Adrenal gland (tissue), 12 donors: ENCODE results near the gene KRTAP10-8. TPM values are rescaled to one million over a fixed set of nuclear protein-coding genes. Genes with fewer than 3 reads are reported as not detected.
"Not testable (repeated sequence)": the region's sequence is repeated elsewhere in the genome, so short reads cannot be mapped to it uniquely, and the experiment has no call there.

Experiments
- DNase-seq, 7 donors: peaks; one replicate each; pipeline ENCODE4 v3.0.0-alpha.2; 2019 to 2020
- H3K27ac ChIP-seq, 5 donors: fragments of 200-600 bp; sonication (generic) in 4 of 5; 1 replicate in 3 of 5; 2 replicates in 2 of 5; pipeline versions ENCODE4 v1.5.1 to v1.8.0; 2016 to 2020; ENCODE audit warnings: mild to moderate bottlenecking in 1 of 5
- H3K27me3 ChIP-seq: fragments of 200-600 bp; 2 replicates; pipeline ENCODE4 v1.8.0; 2021
- H3K36me3 ChIP-seq, 2 donors: fragments of 200-600 bp; replicated peaks in 1 of 2; 1 replicate in 1 of 2; 2 replicates in 1 of 2; pipeline versions ENCODE4 v1.5.1 to v1.8.0; 2018 to 2022
- H3K4me1 ChIP-seq, 2 donors: fragments of 200-600 bp; replicated peaks in 1 of 2; 1 replicate in 1 of 2; 2 replicates in 1 of 2; pipeline versions ENCODE4 v1.5.1 to v1.8.0; 2018 to 2021
- H3K4me3 ChIP-seq, 4 donors: fragments of 200-600 bp; sonication (generic) in 3 of 4; one replicate each; pipeline ENCODE4 v1.5.1; 2016 to 2018
- H3K9me3 ChIP-seq, 3 donors: fragments of 200-600 bp; sonication (generic) in 1 of 3; replicated peaks in 1 of 3; 1 replicate in 2 of 3; 2 replicates in 1 of 3; pipeline versions ENCODE4 v1.5.1 to v1.8.0; 2016 to 2021
- CTCF ChIP-seq, 6 experiments: fragments of 450-650 bp in 4 of 6; fragments of 200-600 bp in 2 of 6; sonication (generic) in 1 of 6; IDR thresholded peaks; 1 replicate in 5 of 6; 2 replicates in 1 of 6; pipeline versions ENCODE4 v1.5.1 to v1.8.0; 2016 to 2021; ENCODE audit warnings: antibody characterized with exemption in 6 of 6, mild to moderate bottlenecking in 2 of 6, moderate library complexity in 1 of 6
- POLR2A ChIP-seq, 2 donors: fragments of 450-650 bp; IDR thresholded peaks; one replicate each; pipeline ENCODE4 v1.6.1; 2017; ENCODE audit warnings: antibody characterized with exemption in 2 of 2, mild to moderate bottlenecking in 2 of 2, moderate library complexity in 1 of 2
- WGBS, 4 donors: extraction: QIAGEN DNeasy Blood & Tissue Kit in 2 of 4; methylation state at CpG; one replicate each; pipeline versions ENCODE4 v1.1.5 to v1.1.7; 2013 to 2017; 5-methylcytosine and 5-hydroxymethylcytosine counted together
- intact Hi-C, 2 donors: fragments of 100-400 bp; cut with DNase I; formaldehyde crosslinking; loops; one replicate each; pipeline versions ENCODE4 v1.14.1 to v1.15.0; 2022 to 2023
- polyA plus RNA-seq, 3 donors: library from polyadenylated mRNA; stranded (reverse); fragments of 200-250 nt in 2 of 3; fragments of 350-450 nt in 1 of 3; fragmentation: Illumina TruSeq in 1 of 3; extraction: RNeasy Lipid Tissue Mini Kit (QIAGEN cat#74804) in 1 of 3; gene quantifications; one replicate each; pipeline ENCODE4 v1.2.3, GENCODE V29; 2013 to 2014
- total RNA-seq, 9 donors: library from RNA; depleted of rRNA in 4 of 9; stranded (reverse); fragments of >200 nt in 4 of 9; fragments of 120-200 nt in 1 of 9; fragmentation: NEBNext Ultra II Directional in 1 of 9; extraction: Animal tissue kit (Norgen Biotek cat#: 25700) in 1 of 9; gene quantifications; one replicate each; pipeline versions ENCODE4 v1.1.0 to v1.2.4, GENCODE V29; 2013 to 2023
- donor health status: healthy with polysubstance abuse.
- donor health status: Bipolar disorder and iron deficiency.
- donor health status: DM: yes; HTN: yes; CAD: no.
- donor health status: DM: no; HTN: no; CAD: no.
- donor health status: DM: no; HTN: no; CAD: no.
- donor health status: DM: yes; HTN: yes; CAD: no.

KRTAP10-8 gene
- total and polyA plus RNA-seq, 12 donors, result not detected

GRCh38 chr21:44643741-44644310, 31.9 kb downstream of the KRTAP10-8 start:
- no peaks in the 10 kb centered on the region for H3K4me1 ChIP-seq
- H3K27ac ChIP-seq, result no peak overlapping the region
- no peaks in the 10 kb centered on the region for H3K9me3 ChIP-seq
- WGBS, 4 donors, result 41 to 72% (median 61%) methylated on average over 14 of the region's 14 CpGs
- DNase-seq, result no peak
- no peaks in the 10 kb centered on the region for H3K36me3 ChIP-seq
- intact Hi-C loops, result no loop called here
- TF ChIP-seq CTCF (IDR thresholded peaks at IDR 0.05) (no peak), POLR2A (IDR thresholded peaks at IDR 0.05) (no peak)
- no peak overlapping the region for H3K4me3 ChIP-seq
- no peaks in the 10 kb centered on the region for H3K27me3 ChIP-seq

- no peaks in the 10 kb centered on the region for H3K27me3 ChIP-seq
- intact Hi-C loops, result no loop called here
- H3K4me3 ChIP-seq, result no peak overlapping the region
- no peaks in the 10 kb centered on the region for H3K36me3 ChIP-seq
- H3K27ac ChIP-seq, result no peak overlapping the region
- H3K9me3 ChIP-seq, result no peaks in the 10 kb centered on the region
- no peak for DNase-seq
- 42 to 92% (median 45%) methylated on average over 2 of the region's 2 CpGs for WGBS, 4 donors
- no peak for TF ChIP-seq POLR2A (IDR thresholded peaks at IDR 0.05)
- H3K4me1 ChIP-seq, result no peaks in the 10 kb centered on the region
Observed at GRCh38 chr21:44644878-44645277, 33.0 kb downstream of the KRTAP10-8 start.

- H3K27ac ChIP-seq, H3K4me1 ChIP-seq, H3K9me3 ChIP-seq, H3K36me3 ChIP-seq, H3K27me3 ChIP-seq, intact Hi-C loops, H3K4me3 ChIP-seq: not testable (repeated sequence)
- 72 to 77% (median 75%) methylated on average over 9 to 21 of the region's 21 CpGs for WGBS, 4 donors
- DNase-seq, result peak in 1 of 7 donors; percentile 30
Observed at GRCh38 chr21:44646366-44647221, 34.7 kb downstream of the KRTAP10-8 start, which contains the start of gene KRTAP10-11. Gene KRTAP10-11 (plus strand): TSS chr21:44646414. CDS start chr21:44646459, 45 bp downstream.

GRCh38 chr21:44647222-44647552, 35.3 kb downstream of the KRTAP10-8 start:
- Histone ChIP-seq H3K9me3 (no peaks in the 10 kb centered on the region), H3K27me3 (no peaks in the 10 kb centered on the region), H3K27ac (no peak overlapping the region), H3K4me1 (no peaks in the 10 kb centered on the region), H3K36me3 (no peaks in the 10 kb centered on the region), H3K4me3 (no peak overlapping the region)
- intact Hi-C loops, result no loop called here
- TF ChIP-seq CTCF (IDR thresholded peaks at IDR 0.05), result no peak
- TF ChIP-seq POLR2A (IDR thresholded peaks at IDR 0.05), result no peak
- DNase-seq, result peak in 1 of 7 donors; percentile 3
- WGBS, 4 donors, result 60 to 81% (median 72%) methylated on average over 8 of the region's 8 CpGs

GRCh38 chr21:44648557-44649311, 36.9 kb downstream of the KRTAP10-8 start:
- H3K27ac ChIP-seq, result no peak overlapping the region
- no peaks in the 10 kb centered on the region for H3K36me3 ChIP-seq
- TF ChIP-seq CTCF (IDR thresholded peaks at IDR 0.05) (no peak), POLR2A (IDR thresholded peaks at IDR 0.05) (no peak)
- no peak overlapping the region for H3K4me3 ChIP-seq
- no peaks in the 10 kb centered on the region for H3K27me3 ChIP-seq
- DNase-seq, result no peak
- no peaks in the 10 kb centered on the region for H3K9me3 ChIP-seq
- intact Hi-C loops, result no loop called here
- no peaks in the 10 kb centered on the region for H3K4me1 ChIP-seq
- WGBS, 4 donors, result 75 to 87% (median 81%) methylated on average over 6 to 33 of the region's 33 CpGs
